Tibial artery (tissue), 4 donors: Measurements from ENCODE around the gene IGSF9.

Experiments
- DNase-seq, 2 donors: peaks; one replicate each; pipeline ENCODE4 v3.0.0-alpha.2; 2019
- H3K27ac ChIP-seq, 2 donors: fragments of 200-600 bp; sonication (generic) in 1 of 2; 1 replicate in 1 of 2; 2 replicates in 1 of 2; pipeline ENCODE4 v1.5.1; 2018 to 2019; ENCODE audit warnings: mild to moderate bottlenecking in 1 of 2
- H3K27me3 ChIP-seq, 2 donors: fragments of 200-600 bp; sonication (generic) in 1 of 2; one replicate each; pipeline versions ENCODE4 v1.5.1 to v1.6.0; 2016 to 2019
- H3K36me3 ChIP-seq, 3 donors: fragments of 200-600 bp; sonication (generic) in 2 of 3; one replicate each; pipeline ENCODE4 v1.5.1; 2016 to 2019; ENCODE audit warnings: mild to moderate bottlenecking in 2 of 3
- H3K4me1 ChIP-seq, 4 donors: fragments of 200-600 bp; sonication (generic) in 2 of 4; 1 replicate in 3 of 4; 2 replicates in 1 of 4; pipeline ENCODE4 v1.5.1; 2016 to 2019
- H3K4me3 ChIP-seq, 2 donors: fragments of 200-600 bp; sonication (generic) in 1 of 2; 1 replicate in 1 of 2; 2 replicates in 1 of 2; pipeline ENCODE4 v1.5.1; 2018 to 2019; ENCODE audit warnings: mild to moderate bottlenecking in 2 of 2
- H3K9me3 ChIP-seq, 3 donors: fragments of 200-600 bp; sonication (generic) in 1 of 3; one replicate each; pipeline ENCODE4 v1.5.1; 2016 to 2019
- CTCF ChIP-seq, 2 experiments: fragments of 200-600 bp in 1 of 2; fragments of 450-650 bp in 1 of 2; IDR thresholded peaks; one replicate each; pipeline ENCODE4 v1.5.1; 2017 to 2019; ENCODE audit warnings: antibody characterized with exemption in 2 of 2, mild to moderate bottlenecking in 1 of 2, moderate library complexity in 1 of 2
- intact Hi-C: fragments of 100-400 bp; cut with DNase I; formaldehyde crosslinking; loops from one replicate; pipeline ENCODE4 v1.15.0; 2023; ENCODE audit warnings: low total_unique reads

IGSF9 gene

GRCh38 chr1:159890390-159890789, 55.0 kb downstream of the IGSF9 start:
- no peak for DNase-seq
- H3K27ac ChIP-seq: peak overlapping the region in 1 of 2 donors; percentile 17

GRCh38 chr1:159889821-159890252, 55.6 kb downstream of the IGSF9 start:
- TF ChIP-seq CTCF (IDR thresholded peaks at IDR 0.05): no peak
- peaks cover 0 to 11% (median 4%) of the 10 kb centered on the region in 4 donors for H3K4me1 ChIP-seq
- H3K36me3 ChIP-seq: no peaks in the 10 kb centered on the region
- peak overlapping the region in 1 of 2 donors; percentile 17 for H3K27ac ChIP-seq
- no peak overlapping the region for H3K4me3 ChIP-seq
- intact Hi-C loops: loop anchor here (5.0 kb wide), 2 partner anchors 93 to 108 kb away; partner anchors contain the start of gene DUSP23
- DNase-seq: peak in 1 of 2 donors; percentile 29
- no peaks in the 10 kb centered on the region for H3K27me3 ChIP-seq
- no peaks in the 10 kb centered on the region for H3K9me3 ChIP-seq

More at GRCh38 chr1:159890390-159890789, 55.0 kb downstream of the IGSF9 start:
- H3K27me3 ChIP-seq: no peaks in the 10 kb centered on the region
- no peaks in the 10 kb centered on the region for H3K36me3 ChIP-seq
- peaks cover 0 to 11% (median 4%) of the 10 kb centered on the region in 4 donors for H3K4me1 ChIP-seq
- intact Hi-C loops: loop anchor here (5.0 kb wide), 2 partner anchors 93 to 108 kb away; partner anchors contain the start of gene DUSP23
- H3K4me3 ChIP-seq: no peak overlapping the region
- no peaks in the 10 kb centered on the region for H3K9me3 ChIP-seq
- no peak for TF ChIP-seq CTCF (IDR thresholded peaks at IDR 0.05)

GRCh38 chr1:159889202-159889601, 56.2 kb downstream of the IGSF9 start:
- TF ChIP-seq CTCF (IDR thresholded peaks at IDR 0.05): no peak
- Histone ChIP-seq H3K4me3 (no peak overlapping the region), H3K9me3 (no peaks in the 10 kb centered on the region), H3K27me3 (no peaks in the 10 kb centered on the region), H3K4me1 (peaks cover 0 to 11% (median 4%) of the 10 kb centered on the region in 4 donors), H3K27ac (peak overlapping the region in 1 of 2 donors; percentile 17), H3K36me3 (no peaks in the 10 kb centered on the region)
- no peak for DNase-seq
- intact Hi-C loops: no loop called here

- Histone ChIP-seq H3K27me3 (no peaks in the 10 kb centered on the region), H3K4me1 (no peaks in the 10 kb centered on the region), H3K36me3 (no peaks in the 10 kb centered on the region), H3K9me3 (no peaks in the 10 kb centered on the region), H3K27ac (no peak overlapping the region), H3K4me3 (no peak overlapping the region)
- intact Hi-C loops: no loop called here
- TF ChIP-seq CTCF (IDR thresholded peaks at IDR 0.05): no peak
- no peak for DNase-seq
Measured at GRCh38 chr1:159884296-159884695, 61.1 kb downstream of the IGSF9 start.

GRCh38 chr1:159883134-159883533, 62.3 kb downstream of the IGSF9 start:
- H3K27me3 ChIP-seq: no peaks in the 10 kb centered on the region
- H3K4me1 ChIP-seq: no peaks in the 10 kb centered on the region

More at GRCh38 chr1:159883134-159883533, 62.3 kb downstream of the IGSF9 start:
- Histone ChIP-seq H3K4me3 (no peak overlapping the region), H3K36me3 (no peaks in the 10 kb centered on the region), H3K27ac (no peak overlapping the region), H3K9me3 (no peaks in the 10 kb centered on the region)
- TF ChIP-seq CTCF (IDR thresholded peaks at IDR 0.05): no peak
- no peak for DNase-seq
- intact Hi-C loops: no loop called here
